ENCODE measurements around the gene ZDHHC13.

- TF ChIP-seq POLR2A (IDR thresholded peaks at IDR 0.05; ENCODE audit: low read length) (no peak), CTCF (IDR thresholded peaks at IDR 0.05) (no peak), BHLHE40 (IDR thresholded peaks at IDR 0.05; ENCODE audit: low read depth, low read length) (no peak), TP53 (CRISPR knock-in tag; IDR thresholded peaks at IDR 0.05) (no peak), ESRRA (IDR thresholded peaks at IDR 0.05; ENCODE audit: borderline replicate concordance, low read length) (no peak), HOXA7 (CRISPR knock-in tag; IDR thresholded peaks at IDR 0.05) (no peak), MAZ (IDR thresholded peaks at IDR 0.05; ENCODE audit: borderline replicate concordance, low read depth, low read length) (no peak), MYC (IDR thresholded peaks at IDR 0.05; ENCODE audit: borderline replicate concordance, low read length) (no peak), USF2 (IDR thresholded peaks at IDR 0.05) (no peak), NR3C1 (IDR thresholded peaks at IDR 0.05) (no peak), RAD21 (conservative IDR thresholded peaks at IDR 0.05 in 1 of 2, IDR thresholded peaks at IDR 0.05 in 1 of 2) (no peak), PHF8 (IDR thresholded peaks at IDR 0.05; ENCODE audit: borderline replicate concordance, low read depth) (no peak), CEBPB (IDR thresholded peaks at IDR 0.05) (no peak)
These were observed 99.9 kb downstream of the ZDHHC13 start for GRCh38 chr11:19216709-19217374.
